GM23248 (cell line): Measurements from ENCODE around the gene USP32.
"Not testable (repeated sequence)": the region's sequence is repeated elsewhere in the genome, so short reads cannot be mapped to it uniquely, and the experiment has no call there.

ENCODE experiments used
- EZH2 ChIP-seq: fragments of 200-600 bp; sonication (generic); IDR thresholded peaks from 2 replicates; pipeline ENCODE4 v1.6.1; 2018; ENCODE audit warnings: antibody characterized with exemption, mild to moderate bottlenecking; ENCODE audit not compliant: insufficient read depth, poor library complexity, severe bottlenecking
- EZH2phosphoT487 ChIP-seq: fragments of 200-600 bp; sonication (generic); IDR thresholded peaks from 2 replicates; pipeline ENCODE4 v1.6.1; 2018; ENCODE audit warnings: antibody characterized with exemption, moderate library complexity, mild to moderate bottlenecking, low read depth; ENCODE audit not compliant: insufficient read depth

- not testable (repeated sequence) for TF ChIP-seq EZH2phosphoT487, EZH2
These were observed 193.3 kb downstream of the USP32 start for GRCh38 chr17:60198630-60199029.
